NCI-H146 (cell line): Measurements from ENCODE around the gene CEP131.
A peak's percentile ranks its signal among the peaks of the same experiment; 100 is the strongest.
"Not testable (repeated sequence)": the region's sequence is repeated elsewhere in the genome, so short reads cannot be mapped to it uniquely, and the experiment has no call there.

Source experiments
- DNase-seq: peaks from one replicate; lab custom pipeline; 2025; lab: John Stamatoyannopoulos, UW

Gene CEP131

GRCh38 chr17:81165246-81166032, 57.3 kb downstream of the CEP131 start, which contains the start of gene PVALEF:
Gene PVALEF, plus strand, starts transcription at chr17:81165507. Its CDS starts 15,720 bp downstream, at chr17:81181227.
- DNase-seq: peak; percentile 38

DNA sequence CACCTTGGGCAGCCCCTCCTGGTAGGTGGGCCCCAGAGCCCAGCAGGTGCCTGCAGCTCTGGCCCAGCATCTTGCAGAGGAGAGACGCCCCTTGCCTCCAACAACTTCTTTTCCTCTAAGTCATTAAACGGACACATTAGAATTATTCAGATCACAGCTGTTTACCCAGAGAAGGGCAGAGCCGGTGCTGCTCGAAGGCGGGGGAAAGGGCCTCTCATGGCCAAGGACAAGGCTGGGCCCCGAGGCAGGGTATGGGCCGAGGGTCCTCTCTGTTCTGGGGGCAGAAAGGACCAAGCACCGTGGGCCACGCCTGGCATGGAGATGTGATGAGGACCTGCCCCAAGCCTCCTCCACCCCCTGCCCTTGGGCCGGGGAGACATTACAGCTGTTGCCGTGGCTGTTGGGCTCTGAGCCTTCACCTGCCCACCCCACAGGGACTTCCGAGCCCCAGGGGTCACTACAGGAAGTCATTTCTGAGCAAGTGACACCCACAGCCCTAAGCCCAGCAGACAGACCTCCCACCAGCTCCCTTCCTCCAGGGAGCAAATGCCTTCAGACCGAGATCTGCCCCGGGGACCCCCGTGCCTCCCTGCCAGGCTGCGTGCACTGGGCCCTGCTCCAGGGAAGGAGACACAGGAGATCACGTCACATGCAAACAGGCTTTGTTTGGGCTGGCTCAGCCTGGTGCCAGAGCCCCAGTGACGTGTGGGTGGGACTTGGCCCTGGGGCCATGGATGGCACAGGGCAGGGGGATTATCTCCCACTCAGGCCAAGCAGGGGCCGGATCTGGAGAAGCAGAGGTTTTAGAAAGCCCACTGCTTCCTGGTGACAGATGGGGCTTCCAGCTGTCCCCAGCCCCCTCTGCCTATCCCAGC, 58.2 kb downstream of the CEP131 start:
- no peak for DNase-seq

DNA sequence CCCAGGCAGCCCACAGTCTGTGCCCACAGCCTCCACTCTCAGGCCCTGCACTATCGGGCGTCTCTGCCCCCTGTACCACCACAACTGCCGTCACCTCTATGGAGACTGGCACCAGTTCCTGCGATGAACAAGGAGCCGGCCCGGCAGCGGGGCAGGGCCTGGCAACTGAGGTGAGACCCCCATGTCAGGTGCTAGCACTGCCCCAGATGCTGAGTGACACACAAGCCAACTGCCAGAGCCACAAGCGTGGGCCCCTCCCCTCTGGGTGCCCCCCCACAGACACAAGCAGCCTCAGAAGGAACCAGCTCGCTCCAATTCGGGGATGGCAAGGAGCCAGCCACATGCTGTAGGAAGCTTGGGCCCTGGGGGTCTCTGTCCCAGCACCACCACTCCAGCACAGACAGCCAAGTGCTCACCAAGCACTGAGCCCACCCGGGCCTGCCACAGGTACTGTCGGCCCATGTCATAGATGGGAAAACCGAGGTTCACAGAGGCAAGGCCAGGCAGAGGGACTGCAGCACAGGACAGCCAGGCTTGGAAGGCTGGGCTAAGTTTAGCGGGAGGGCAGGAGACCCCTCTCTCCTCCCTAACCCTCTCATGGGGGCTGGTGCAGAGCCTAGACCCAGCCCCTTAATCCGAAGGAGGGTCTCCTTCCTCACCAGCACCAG, 58.9 kb downstream of the CEP131 start:
- DNase-seq: no peak

- no peak for DNase-seq
Measured at GRCh38 chr17:81163051-81163695, 59.6 kb downstream of the CEP131 start.

GRCh38 chr17:81162491-81162890, 60.3 kb downstream of the CEP131 start:
- no peak for DNase-seq

GRCh38 chr17:81161972-81162371, 60.8 kb downstream of the CEP131 start:
- DNase-seq: no peak

GRCh38 chr17:81161536-81161935, 61.2 kb downstream of the CEP131 start:
- no peak for DNase-seq

GRCh38 chr17:81160747-81161453, 61.9 kb downstream of the CEP131 start:
- no peak for DNase-seq

GRCh38 chr17:81160306-81160705, 62.5 kb downstream of the CEP131 start:
- no peak for DNase-seq

GRCh38 chr17:81159611-81160265, 63.0 kb downstream of the CEP131 start:
- no peak for DNase-seq

GRCh38 chr17:81158688-81159590, 63.8 kb downstream of the CEP131 start:
- no peak for DNase-seq

GRCh38 chr17:81157848-81158687, 64.7 kb downstream of the CEP131 start:
- no peak for DNase-seq

- DNase-seq: no peak
Measured at GRCh38 chr17:81156866-81157805, 65.6 kb downstream of the CEP131 start.

DNA sequence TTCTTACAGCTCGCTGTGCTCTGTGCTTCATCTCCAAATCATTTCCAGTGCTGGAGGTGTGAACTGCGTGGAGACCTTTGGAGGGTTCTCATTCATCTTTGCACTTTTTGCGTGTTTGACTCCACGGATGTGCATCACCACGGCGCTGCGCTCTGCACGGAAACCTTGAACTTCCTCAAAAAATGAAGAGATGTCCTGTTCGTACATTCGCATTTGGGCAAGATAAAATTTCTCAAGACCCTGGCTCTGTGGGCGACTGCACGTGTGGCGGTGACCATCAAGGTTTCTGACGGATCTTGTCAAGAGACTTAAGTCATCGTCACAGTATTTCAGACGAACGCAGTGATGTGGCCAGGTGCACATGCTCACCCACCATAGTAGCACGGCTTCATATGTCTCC, 67.8 kb downstream of the CEP131 start:
- no peak for DNase-seq

GRCh38 chr17:81154016-81154415, 68.7 kb downstream of the CEP131 start:
- DNase-seq: not testable (repeated sequence)

- no peak for DNase-seq
Measured at GRCh38 chr17:81153340-81153803, 69.4 kb downstream of the CEP131 start.

- no peak for DNase-seq
Measured at GRCh38 chr17:81152288-81152828, 70.4 kb downstream of the CEP131 start.
